Astrocyte (in vitro differentiated cells and primary cell): Measurements from ENCODE around the gene TEAD1. TPM values are rescaled to one million over a fixed set of nuclear protein-coding genes. Genes with fewer than 3 reads are reported as not detected.

ENCODE experiments used
- DNase-seq: peaks from one replicate; pipeline ENCODE4 v3.0.0-alpha.2; 2010; ENCODE audit warnings: low read depth
- FAIRE-seq: peaks from 2 replicates; lab custom pipeline; 2011; peaks lifted over from hg19 to GRCh38; lab: Jason Lieb, UNC
- H2AFZ ChIP-seq: 2 replicates; pipeline ENCODE4 v1.6.0; 2012; ENCODE audit warnings: low read depth, low read length, inconsistent platforms
- H3K27ac ChIP-seq: 2 replicates; pipeline ENCODE4 v1.5.1; 2011; ENCODE audit warnings: low read depth, low read length, inconsistent platforms
- H3K27me3 ChIP-seq: 2 replicates; pipeline ENCODE4 v1.6.0; 2011; ENCODE audit warnings: low read length, inconsistent platforms; ENCODE audit not compliant: insufficient read depth
- H3K36me3 ChIP-seq: 2 replicates; pipeline ENCODE4 v1.5.1; 2011; ENCODE audit warnings: low read length, inconsistent platforms; ENCODE audit not compliant: insufficient read depth
- H3K4me1 ChIP-seq: 2 replicates; pipeline ENCODE4 v1.5.1; 2011; ENCODE audit warnings: low read length, inconsistent platforms; ENCODE audit not compliant: insufficient read depth
- H3K4me2 ChIP-seq: 2 replicates; pipeline ENCODE4 v1.6.0; 2012; ENCODE audit warnings: low read length, inconsistent platforms
- H3K4me3 ChIP-seq: 2 replicates; pipeline ENCODE4 v1.5.1; 2011; ENCODE audit warnings: low read depth, mild to moderate bottlenecking, low read length, inconsistent platforms; ENCODE audit not compliant: insufficient read depth
- H3K79me2 ChIP-seq: 2 replicates; pipeline ENCODE4 v1.6.0; 2012; ENCODE audit warnings: mild to moderate bottlenecking, low read length, inconsistent platforms; ENCODE audit not compliant: insufficient read depth
- H3K9ac ChIP-seq: 2 replicates; pipeline ENCODE4 v1.6.0; 2012; ENCODE audit warnings: mild to moderate bottlenecking, low read length, inconsistent platforms
- H3K9me3 ChIP-seq: 2 replicates; pipeline ENCODE4 v1.5.1; 2012; ENCODE audit warnings: low read depth, mild to moderate bottlenecking, low read length, inconsistent platforms; ENCODE audit not compliant: insufficient read depth
- H4K20me1 ChIP-seq: 2 replicates; pipeline ENCODE4 v1.6.0; 2012; ENCODE audit warnings: low read length, inconsistent platforms; ENCODE audit not compliant: insufficient read depth
- H3K27ac Mint-ChIP-seq: one replicate; pipeline ENCODE4 v1.8.0; 2021; ENCODE audit warnings: mild to moderate bottlenecking, mixed read lengths; ENCODE audit not compliant: unreplicated experiment
- H3K27me3 Mint-ChIP-seq: one replicate; pipeline ENCODE4 v1.8.0; 2021; ENCODE audit warnings: low read depth, mixed read lengths; ENCODE audit not compliant: unreplicated experiment
- H3K36me3 Mint-ChIP-seq: one replicate; pipeline ENCODE4 v1.8.0; 2021; ENCODE audit warnings: low read depth, mixed read lengths; ENCODE audit not compliant: unreplicated experiment
- H3K4me1 Mint-ChIP-seq: one replicate; pipeline ENCODE4 v1.8.0; 2021; ENCODE audit warnings: low read depth, mixed read lengths; ENCODE audit not compliant: unreplicated experiment
- H3K4me3 Mint-ChIP-seq: one replicate; pipeline ENCODE4 v1.8.0; 2021; ENCODE audit warnings: mild to moderate bottlenecking, moderate library complexity, mixed read lengths; ENCODE audit not compliant: unreplicated experiment
- H3K9me3 Mint-ChIP-seq: one replicate; pipeline ENCODE4 v1.8.0; 2021; ENCODE audit warnings: mild to moderate bottlenecking, mixed read lengths; ENCODE audit not compliant: unreplicated experiment
- CTCF ChIP-seq: IDR thresholded peaks from 2 replicates; pipeline ENCODE4 v1.5.1; 2011; ENCODE audit warnings: low read depth, mild to moderate bottlenecking, inconsistent platforms, low read length, moderate library complexity; ENCODE audit not compliant: insufficient read depth
- EZH2 ChIP-seq: IDR thresholded peaks from 2 replicates; pipeline ENCODE4 v1.6.1; 2012; ENCODE audit warnings: mild to moderate bottlenecking, low read length, inconsistent platforms; ENCODE audit not compliant: insufficient read depth
- total RNA-seq: library from RNA; stranded (reverse); gene quantifications from 2 replicates; pipeline ENCODE4 v1.2.1, GENCODE V29; 2021

Gene TEAD1
- total RNA-seq, 1 donor from 2014 or later = 149 TPM

GRCh38 chr11:12681466-12681865, 7.2 kb downstream of the TEAD1 start:
- Histone ChIP-seq H2AFZ (no peak overlapping the region), H3K27me3 (no peaks in the 10 kb centered on the region), H3K79me2 (peaks cover 100% of the 10 kb centered on the region), H3K27ac (no peak overlapping the region), H3K36me3 (peaks cover 2% of the 10 kb centered on the region), H3K4me3 (no peak overlapping the region), H3K9ac (no peak overlapping the region), H3K9me3 (no peaks in the 10 kb centered on the region), H3K4me2 (no peak overlapping the region), H4K20me1 (peaks cover 74% of the 10 kb centered on the region), H3K4me1 (peaks cover 61% of the 10 kb centered on the region)
- Mint-ChIP-seq H3K27me3 (no peaks in the 10 kb centered on the region), H3K9me3 (no peaks in the 10 kb centered on the region), H3K36me3 (peaks cover 3% of the 10 kb centered on the region), H3K27ac (peak overlapping the region; percentile 50), H3K4me1 (peaks cover 78% of the 10 kb centered on the region), H3K4me3 (peak overlapping the region; percentile 73)
- TF ChIP-seq EZH2 = no peak
- TF ChIP-seq CTCF = no peak
- FAIRE-seq (no peak), DNase-seq (no peak)

- no peak overlapping the region for H3K4me3 Mint-ChIP-seq
- peak overlapping the region; percentile 23 for H3K27ac Mint-ChIP-seq
- TF ChIP-seq CTCF (no peak), EZH2 (no peak)
- Histone ChIP-seq H3K4me3 (no peak overlapping the region), H3K27ac (no peak overlapping the region), H3K4me1 (peaks cover 69% of the 10 kb centered on the region), H2AFZ (no peak overlapping the region), H3K4me2 (no peak overlapping the region), H3K36me3 (peaks cover 2% of the 10 kb centered on the region), H3K79me2 (peaks cover 100% of the 10 kb centered on the region), H3K27me3 (no peaks in the 10 kb centered on the region), H3K9me3 (no peaks in the 10 kb centered on the region), H4K20me1 (peaks cover 80% of the 10 kb centered on the region), H3K9ac (no peak overlapping the region)
- peaks cover 7% of the 10 kb centered on the region for H3K36me3 Mint-ChIP-seq
- H3K27me3 Mint-ChIP-seq = no peaks in the 10 kb centered on the region
- FAIRE-seq = no peak
- DNase-seq = no peak
- no peaks in the 10 kb centered on the region for H3K9me3 Mint-ChIP-seq
- peaks cover 86% of the 10 kb centered on the region for H3K4me1 Mint-ChIP-seq
These were observed 8.1 kb downstream of the TEAD1 start for GRCh38 chr11:12682288-12682687.

- H3K79me2 ChIP-seq = peaks cover 100% of the 10 kb centered on the region
- Mint-ChIP-seq H3K27ac (peak overlapping the region; percentile 23), H3K9me3 (no peaks in the 10 kb centered on the region), H3K4me1 (peaks cover 87% of the 10 kb centered on the region), H3K27me3 (no peaks in the 10 kb centered on the region), H3K36me3 (peaks cover 7% of the 10 kb centered on the region), H3K4me3 (no peak overlapping the region)
- DNase-seq (no peak), FAIRE-seq (no peak)
- no peak overlapping the region for H3K4me2 ChIP-seq
- H3K9me3 ChIP-seq = no peaks in the 10 kb centered on the region
- peaks cover 2% of the 10 kb centered on the region for H3K36me3 ChIP-seq
- peaks cover 81% of the 10 kb centered on the region for H4K20me1 ChIP-seq
- no peak overlapping the region for H3K4me3 ChIP-seq
- H3K27ac ChIP-seq = no peak overlapping the region
- no peak overlapping the region for H3K9ac ChIP-seq
- no peak for TF ChIP-seq EZH2
- no peak for TF ChIP-seq CTCF
- H3K27me3 ChIP-seq = no peaks in the 10 kb centered on the region
- H3K4me1 ChIP-seq = peaks cover 72% of the 10 kb centered on the region
- no peak overlapping the region for H2AFZ ChIP-seq
These were observed 8.7 kb downstream of the TEAD1 start for GRCh38 chr11:12682737-12683500.
